HepG2 (cell line): ENCODE results near the gene IL1RL2. TPM values are rescaled to one million over a fixed set of nuclear protein-coding genes. Genes with fewer than 3 reads are reported as not detected.
A peak's percentile ranks its signal among the peaks of the same experiment; 100 is the strongest.

Experiments used
- CBFB ChIP-seq: sonication (generic); formaldehyde crosslinking; IDR thresholded peaks from 2 replicates; pipeline ENCODE4 v1.4.0; 2020; ENCODE audit warnings: missing genetic modification reagents
- GABPA ChIP-seq, 2 experiments: IDR thresholded peaks; 2 replicates each; pipeline ENCODE4 v1.6.1; 2011 to 2016; ENCODE audit warnings: low read depth in 2 of 2, low read length in 1 of 2, missing biosample characterization in 1 of 2, missing genetic modification characterization in 1 of 2
- HMG20A ChIP-seq: IDR thresholded peaks from 2 replicates; pipeline ENCODE4 v1.6.1; 2016; ENCODE audit warnings: borderline replicate concordance
- LCORL ChIP-seq, 2 experiments: fragments of 450-650 bp in 1 of 2; sonication (generic) in 1 of 2; formaldehyde crosslinking in 1 of 2; IDR thresholded peaks; 2 replicates each; pipeline versions ENCODE4 v1.5.0 to v1.6.1; 2017 to 2020; ENCODE audit warnings: antibody characterized with exemption in 1 of 2, missing genetic modification reagents in 1 of 2
- MAFF ChIP-seq: IDR thresholded peaks from 2 replicates; pipeline ENCODE4 v1.6.1; 2011; ENCODE audit warnings: low read depth, low read length, improper control_type of control experiment
- NBN ChIP-seq: fragments of 450-650 bp; conservative IDR thresholded peaks from 2 replicates; pipeline ENCODE4 v1.6.1; 2017
- SATB2 ChIP-seq: sonication (generic); formaldehyde crosslinking; IDR thresholded peaks from 2 replicates; pipeline ENCODE4 v1.5.0; 2020; ENCODE audit warnings: missing genetic modification reagents
- SIX1 ChIP-seq: sonication (generic); formaldehyde crosslinking; IDR thresholded peaks from 2 replicates; pipeline ENCODE4 v1.4.0; 2020; ENCODE audit warnings: missing genetic modification reagents, borderline replicate concordance
- TARDBP ChIP-seq: sonication (generic); formaldehyde crosslinking; IDR thresholded peaks from 2 replicates; pipeline ENCODE4 v1.8.0; 2022; ENCODE audit warnings: mild to moderate bottlenecking, missing genetic modification reagents
- U2AF2 ChIP-seq: fragments of 200-400 bp; formaldehyde crosslinking; IDR thresholded peaks from 2 replicates; pipeline ENCODE4 v1.6.1; 2017; ENCODE audit warnings: low read depth, mild to moderate bottlenecking, low read length
- ZEB1 ChIP-seq: IDR thresholded peaks from 2 replicates; pipeline ENCODE4 v1.6.1; 2012; ENCODE audit warnings: mild to moderate bottlenecking, low read depth, inconsistent platforms; ENCODE audit not compliant: insufficient replicate concordance
- ZFP82 ChIP-seq: sonication (generic); formaldehyde crosslinking; IDR thresholded peaks from 2 replicates; pipeline ENCODE4 v1.5.1; 2020; ENCODE audit warnings: mild to moderate bottlenecking, missing genetic modification reagents, borderline replicate concordance
- ZNF557 ChIP-seq: sonication (generic); formaldehyde crosslinking; IDR thresholded peaks from 2 replicates; pipeline ENCODE4 v1.4.0; 2020; ENCODE audit warnings: missing genetic modification reagents
- ZNF660 ChIP-seq: sonication (generic); formaldehyde crosslinking; IDR thresholded peaks from 2 replicates; pipeline ENCODE4 v1.5.1; 2020; ENCODE audit warnings: mild to moderate bottlenecking, low read depth, missing genetic modification reagents, borderline replicate concordance
- polyA plus RNA-seq, 8 experiments: library from polyadenylated mRNA; depleted of rRNA in 3 of 8; stranded (reverse) in 7 of 8; unstranded in 1 of 8; fragments of >200 nt; fragmentation: Illumina TruSeq in 4 of 8; extraction: Trizol in 4 of 8; gene quantifications; 2 replicates each; pipeline versions ENCODE4 v1.2.1 to v1.2.3, GENCODE V29; 2011 to 2016; ENCODE audit warnings: low read depth in 4 of 8, missing spikeins in 1 of 8, mixed read lengths in 1 of 8; ENCODE audit not compliant: insufficient read depth in 1 of 8
- total RNA-seq, 5 experiments: library from RNA; depleted of rRNA; stranded (reverse); fragments of >200 nt; fragmentation: Illumina TruSeq; extraction: Trizol; gene quantifications; 2 replicates each; pipeline ENCODE4 v1.2.3, GENCODE V29; 2016; ENCODE audit warnings: low read depth in 1 of 5
- TF ChIP-seq, protein P1 (sequence below), 2 experiments: sonication (generic) in 1 of 2; formaldehyde crosslinking in 1 of 2; IDR thresholded peaks; 2 replicates each; pipeline versions ENCODE4 v1.4.0 to v1.6.1; 2016 to 2020; ENCODE audit warnings: borderline replicate concordance in 1 of 2, low read depth in 1 of 2, mild to moderate bottlenecking in 1 of 2, missing genetic modification reagents in 1 of 2
- TF ChIP-seq, protein P2 (sequence below): sonication (generic); formaldehyde crosslinking; IDR thresholded peaks from 2 replicates; pipeline ENCODE4 v1.4.0; 2020; ENCODE audit warnings: missing genetic modification reagents
- TF ChIP-seq, protein P3 (sequence below): IDR thresholded peaks from 2 replicates; pipeline ENCODE4 v1.6.1; 2016
- TF ChIP-seq, protein P4 (sequence below): sonication (generic); formaldehyde crosslinking; IDR thresholded peaks from 2 replicates; pipeline ENCODE4 v1.4.0; 2020; ENCODE audit warnings: missing genetic modification reagents, low read depth, mild to moderate bottlenecking, borderline replicate concordance
- TF ChIP-seq, protein P5 (sequence below): sonication (generic); formaldehyde crosslinking; IDR thresholded peaks from 2 replicates; pipeline ENCODE4 v1.4.0; 2020; ENCODE audit warnings: missing genetic modification reagents, mild to moderate bottlenecking, borderline replicate concordance

The IL1RL2 gene
- total and polyA plus RNA-seq, 2 of the 13 experiments (the other 11 are each of a cell fraction or from before 2014, with no cell fraction given): 0.03 TPM; not detected in 1

DNA sequence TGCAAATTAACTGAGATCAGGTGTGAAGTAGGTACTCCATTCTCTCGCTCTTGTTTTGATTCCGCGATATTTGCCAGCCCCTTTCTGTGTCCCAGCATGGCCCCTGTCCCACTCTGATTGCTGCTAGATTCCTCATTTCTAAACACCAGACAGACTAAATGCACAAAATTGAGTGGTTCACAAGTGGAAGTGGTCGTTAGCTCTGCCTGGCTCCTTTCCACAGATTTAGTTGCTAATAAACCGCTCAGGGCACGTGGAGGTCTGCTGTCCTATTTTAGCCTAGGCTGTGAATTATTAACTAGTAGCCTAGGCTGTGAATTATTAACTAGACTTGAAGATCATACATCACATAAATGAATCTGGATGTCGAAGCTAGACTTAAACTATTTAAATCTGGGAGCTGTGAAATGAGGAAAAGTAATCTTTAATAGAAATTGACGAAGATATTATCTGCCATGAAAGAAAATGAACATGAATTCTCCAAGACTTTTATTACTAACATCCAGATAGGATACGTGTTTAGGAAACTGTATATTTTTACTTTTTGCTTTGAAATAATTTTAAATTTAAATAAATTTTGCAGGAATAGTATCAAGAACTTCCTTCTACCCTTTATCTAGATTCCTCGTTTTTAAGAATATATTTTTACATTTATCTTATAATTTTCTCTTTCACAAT, 3.7 kb downstream of the IL1RL2 start (continued):
- TF ChIP-seq, protein P1, sequence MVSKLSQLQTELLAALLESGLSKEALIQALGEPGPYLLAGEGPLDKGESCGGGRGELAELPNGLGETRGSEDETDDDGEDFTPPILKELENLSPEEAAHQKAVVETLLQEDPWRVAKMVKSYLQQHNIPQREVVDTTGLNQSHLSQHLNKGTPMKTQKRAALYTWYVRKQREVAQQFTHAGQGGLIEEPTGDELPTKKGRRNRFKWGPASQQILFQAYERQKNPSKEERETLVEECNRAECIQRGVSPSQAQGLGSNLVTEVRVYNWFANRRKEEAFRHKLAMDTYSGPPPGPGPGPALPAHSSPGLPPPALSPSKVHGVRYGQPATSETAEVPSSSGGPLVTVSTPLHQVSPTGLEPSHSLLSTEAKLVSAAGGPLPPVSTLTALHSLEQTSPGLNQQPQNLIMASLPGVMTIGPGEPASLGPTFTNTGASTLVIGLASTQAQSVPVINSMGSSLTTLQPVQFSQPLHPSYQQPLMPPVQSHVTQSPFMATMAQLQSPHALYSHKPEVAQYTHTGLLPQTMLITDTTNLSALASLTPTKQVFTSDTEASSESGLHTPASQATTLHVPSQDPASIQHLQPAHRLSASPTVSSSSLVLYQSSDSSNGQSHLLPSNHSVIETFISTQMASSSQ (IDR thresholded peaks at IDR 0.05; ENCODE audit: low read depth): peak; percentile 99
- TF ChIP-seq, protein P1 (CRISPR knock-in tag; IDR thresholded peaks at IDR 0.05; ENCODE audit: borderline replicate concordance): peak; percentile 98
- TF ChIP-seq CBFB (CRISPR knock-in tag): no peak
- TF ChIP-seq TARDBP (CRISPR knock-in tag): peak; percentile 50; the same call in 1 of the 2 replicates
- TF ChIP-seq SIX1: no peak
- no peak for TF ChIP-seq U2AF2
- TF ChIP-seq, protein P2, sequence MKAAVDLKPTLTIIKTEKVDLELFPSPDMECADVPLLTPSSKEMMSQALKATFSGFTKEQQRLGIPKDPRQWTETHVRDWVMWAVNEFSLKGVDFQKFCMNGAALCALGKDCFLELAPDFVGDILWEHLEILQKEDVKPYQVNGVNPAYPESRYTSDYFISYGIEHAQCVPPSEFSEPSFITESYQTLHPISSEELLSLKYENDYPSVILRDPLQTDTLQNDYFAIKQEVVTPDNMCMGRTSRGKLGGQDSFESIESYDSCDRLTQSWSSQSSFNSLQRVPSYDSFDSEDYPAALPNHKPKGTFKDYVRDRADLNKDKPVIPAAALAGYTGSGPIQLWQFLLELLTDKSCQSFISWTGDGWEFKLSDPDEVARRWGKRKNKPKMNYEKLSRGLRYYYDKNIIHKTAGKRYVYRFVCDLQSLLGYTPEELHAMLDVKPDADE: no peak
- TF ChIP-seq ZNF557 (CRISPR knock-in tag): no peak
- TF ChIP-seq LCORL (IDR thresholded peaks at IDR 0.05): no peak
- no peak for TF ChIP-seq LCORL (CRISPR knock-in tag; IDR thresholded peaks at IDR 0.05)
- TF ChIP-seq, protein P3, sequence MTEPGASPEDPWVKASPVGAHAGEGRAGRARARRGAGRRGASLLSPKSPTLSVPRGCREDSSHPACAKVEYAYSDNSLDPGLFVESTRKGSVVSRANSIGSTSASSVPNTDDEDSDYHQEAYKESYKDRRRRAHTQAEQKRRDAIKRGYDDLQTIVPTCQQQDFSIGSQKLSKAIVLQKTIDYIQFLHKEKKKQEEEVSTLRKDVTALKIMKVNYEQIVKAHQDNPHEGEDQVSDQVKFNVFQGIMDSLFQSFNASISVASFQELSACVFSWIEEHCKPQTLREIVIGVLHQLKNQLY: peak; percentile 91
- TF ChIP-seq NBN: no peak
- peak; percentile 35; the same call in 1 of the 2 replicates for TF ChIP-seq HMG20A (CRISPR knock-in tag)
- TF ChIP-seq SATB2 (CRISPR knock-in tag): 0 out of 2 replicates have a peak, but pooled peaks have one; percentile 70
- TF ChIP-seq, protein P4, sequence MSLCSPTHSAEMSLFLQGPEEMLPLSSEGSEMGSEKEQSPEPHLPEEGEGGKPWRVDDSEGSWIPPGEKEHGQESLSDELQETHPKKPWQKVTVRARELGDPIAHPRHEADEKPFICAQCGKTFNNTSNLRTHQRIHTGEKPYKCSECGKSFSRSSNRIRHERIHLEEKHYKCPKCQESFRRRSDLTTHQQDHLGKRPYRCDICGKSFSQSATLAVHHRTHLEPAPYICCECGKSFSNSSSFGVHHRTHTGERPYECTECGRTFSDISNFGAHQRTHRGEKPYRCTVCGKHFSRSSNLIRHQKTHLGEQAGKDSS (CRISPR knock-in tag): no peak
- no peak for TF ChIP-seq ZNF660 (CRISPR knock-in tag)
- TF ChIP-seq ZFP82 (CRISPR knock-in tag): no peak
- no peak for TF ChIP-seq ZEB1
- no peak for TF ChIP-seq MAFF
- no peak for TF ChIP-seq GABPA (IDR thresholded peaks at IDR 0.05; ENCODE audit: low read depth, low read length)
- no peak for TF ChIP-seq GABPA (CRISPR knock-in tag; IDR thresholded peaks at IDR 0.05; ENCODE audit: low read depth)
- TF ChIP-seq, protein P5, sequence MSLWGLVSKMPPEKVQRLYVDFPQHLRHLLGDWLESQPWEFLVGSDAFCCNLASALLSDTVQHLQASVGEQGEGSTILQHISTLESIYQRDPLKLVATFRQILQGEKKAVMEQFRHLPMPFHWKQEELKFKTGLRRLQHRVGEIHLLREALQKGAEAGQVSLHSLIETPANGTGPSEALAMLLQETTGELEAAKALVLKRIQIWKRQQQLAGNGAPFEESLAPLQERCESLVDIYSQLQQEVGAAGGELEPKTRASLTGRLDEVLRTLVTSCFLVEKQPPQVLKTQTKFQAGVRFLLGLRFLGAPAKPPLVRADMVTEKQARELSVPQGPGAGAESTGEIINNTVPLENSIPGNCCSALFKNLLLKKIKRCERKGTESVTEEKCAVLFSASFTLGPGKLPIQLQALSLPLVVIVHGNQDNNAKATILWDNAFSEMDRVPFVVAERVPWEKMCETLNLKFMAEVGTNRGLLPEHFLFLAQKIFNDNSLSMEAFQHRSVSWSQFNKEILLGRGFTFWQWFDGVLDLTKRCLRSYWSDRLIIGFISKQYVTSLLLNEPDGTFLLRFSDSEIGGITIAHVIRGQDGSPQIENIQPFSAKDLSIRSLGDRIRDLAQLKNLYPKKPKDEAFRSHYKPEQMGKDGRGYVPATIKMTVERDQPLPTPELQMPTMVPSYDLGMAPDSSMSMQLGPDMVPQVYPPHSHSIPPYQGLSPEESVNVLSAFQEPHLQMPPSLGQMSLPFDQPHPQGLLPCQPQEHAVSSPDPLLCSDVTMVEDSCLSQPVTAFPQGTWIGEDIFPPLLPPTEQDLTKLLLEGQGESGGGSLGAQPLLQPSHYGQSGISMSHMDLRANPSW (CRISPR knock-in tag): no peak
